PC-9 (cell line): ENCODE measurements around the gene LIPH.

Source experiments
- CTCF ChIP-seq: fragments of 200-600 bp; sonication (generic); conservative IDR thresholded peaks from 2 replicates; pipeline ENCODE4 v1.6.1; 2017; ENCODE audit warnings: mixed run types, antibody characterized with exemption, mild to moderate bottlenecking, moderate library complexity
- EZH2 ChIP-seq: fragments of 200-600 bp; sonication (generic); IDR thresholded peaks from 2 replicates; pipeline ENCODE4 v1.8.0; 2017; ENCODE audit warnings: antibody characterized with exemption, low read depth

DNA sequence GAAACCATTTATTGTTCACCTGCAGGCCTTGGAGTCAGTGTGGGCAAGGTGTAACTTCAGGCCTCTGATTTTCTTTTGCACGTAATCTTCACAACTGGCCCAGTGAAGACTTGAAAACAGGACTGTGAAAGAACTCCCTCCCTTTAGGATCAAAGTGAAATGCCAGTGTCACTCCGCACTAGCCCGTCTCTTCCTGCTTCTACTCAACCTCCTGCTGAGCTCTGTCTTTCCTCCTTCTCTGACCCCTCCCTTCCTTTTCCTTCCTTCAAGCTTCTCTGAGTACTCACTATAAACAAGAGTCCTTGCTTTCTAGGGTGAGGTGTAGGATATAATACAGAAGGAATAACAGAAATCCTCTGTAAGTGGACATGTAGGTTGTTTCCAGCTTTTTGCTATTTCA, 82.1 kb downstream of the LIPH start:
- TF ChIP-seq CTCF (no peak), EZH2 (no peak)
